OCI-LY7 (cell line): Measurements from ENCODE around the gene CFAP61.

ENCODE experiments used
- EZH2phosphoT487 ChIP-seq: fragments of 200-600 bp; sonication (generic); IDR thresholded peaks from 2 replicates; pipeline ENCODE4 v1.6.1; 2018; ENCODE audit warnings: low read depth, borderline replicate concordance, mild to moderate bottlenecking, mixed run types, antibody characterized with exemption, low read length, moderate library complexity, mixed read lengths
- TF ChIP-seq, protein P1 (sequence below): fragments of 200-600 bp; sonication (generic); conservative IDR thresholded peaks from 2 replicates; pipeline ENCODE4 v1.5.1; 2014; ENCODE audit warnings: mild to moderate bottlenecking, antibody characterized with exemption, low read length, moderate library complexity, mixed read lengths

- TF ChIP-seq, protein P1, sequence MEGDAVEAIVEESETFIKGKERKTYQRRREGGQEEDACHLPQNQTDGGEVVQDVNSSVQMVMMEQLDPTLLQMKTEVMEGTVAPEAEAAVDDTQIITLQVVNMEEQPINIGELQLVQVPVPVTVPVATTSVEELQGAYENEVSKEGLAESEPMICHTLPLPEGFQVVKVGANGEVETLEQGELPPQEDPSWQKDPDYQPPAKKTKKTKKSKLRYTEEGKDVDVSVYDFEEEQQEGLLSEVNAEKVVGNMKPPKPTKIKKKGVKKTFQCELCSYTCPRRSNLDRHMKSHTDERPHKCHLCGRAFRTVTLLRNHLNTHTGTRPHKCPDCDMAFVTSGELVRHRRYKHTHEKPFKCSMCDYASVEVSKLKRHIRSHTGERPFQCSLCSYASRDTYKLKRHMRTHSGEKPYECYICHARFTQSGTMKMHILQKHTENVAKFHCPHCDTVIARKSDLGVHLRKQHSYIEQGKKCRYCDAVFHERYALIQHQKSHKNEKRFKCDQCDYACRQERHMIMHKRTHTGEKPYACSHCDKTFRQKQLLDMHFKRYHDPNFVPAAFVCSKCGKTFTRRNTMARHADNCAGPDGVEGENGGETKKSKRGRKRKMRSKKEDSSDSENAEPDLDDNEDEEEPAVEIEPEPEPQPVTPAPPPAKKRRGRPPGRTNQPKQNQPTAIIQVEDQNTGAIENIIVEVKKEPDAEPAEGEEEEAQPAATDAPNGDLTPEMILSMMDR = no peak
- no peak for TF ChIP-seq EZH2phosphoT487
These were observed 342.8 kb downstream of the CFAP61 start for GRCh38 chr20:20395087-20395486.
